Omental fat pad (tissue), 4 donors: Measurements from ENCODE around the gene MSANTD1. TPM values are rescaled to one million over a fixed set of nuclear protein-coding genes. Genes with fewer than 3 reads are reported as not detected.

Experiments
- ATAC-seq: fragments of 150-250 bp; one replicate; pipeline ENCODE4 v1.9.1; 2016; ENCODE audit warnings: mild to moderate bottlenecking, moderate library complexity; ENCODE audit not compliant: low FRiP score
- DNase-seq: peaks from one replicate; pipeline ENCODE4 v3.0.0-alpha.2; 2019; ENCODE audit warnings: low spot score
- total RNA-seq, 4 donors: library from RNA; depleted of rRNA; stranded (reverse); fragments of >200 nt; gene quantifications; one replicate each; pipeline ENCODE4 v1.1.0, GENCODE V29; 2016
- TF ChIP-seq, protein P1 (sequence below), 3 donors: fragments of 450-650 bp; IDR thresholded peaks; one replicate each; pipeline ENCODE4 v1.5.1; 2016 to 2017; ENCODE audit warnings: antibody characterized with exemption in 3 of 3, mild to moderate bottlenecking in 3 of 3, moderate library complexity in 2 of 3

The MSANTD1 gene
- total RNA-seq, 4 donors from 2014 or later, result 0.31 to 1.1 (median 0.86) TPM

DNA sequence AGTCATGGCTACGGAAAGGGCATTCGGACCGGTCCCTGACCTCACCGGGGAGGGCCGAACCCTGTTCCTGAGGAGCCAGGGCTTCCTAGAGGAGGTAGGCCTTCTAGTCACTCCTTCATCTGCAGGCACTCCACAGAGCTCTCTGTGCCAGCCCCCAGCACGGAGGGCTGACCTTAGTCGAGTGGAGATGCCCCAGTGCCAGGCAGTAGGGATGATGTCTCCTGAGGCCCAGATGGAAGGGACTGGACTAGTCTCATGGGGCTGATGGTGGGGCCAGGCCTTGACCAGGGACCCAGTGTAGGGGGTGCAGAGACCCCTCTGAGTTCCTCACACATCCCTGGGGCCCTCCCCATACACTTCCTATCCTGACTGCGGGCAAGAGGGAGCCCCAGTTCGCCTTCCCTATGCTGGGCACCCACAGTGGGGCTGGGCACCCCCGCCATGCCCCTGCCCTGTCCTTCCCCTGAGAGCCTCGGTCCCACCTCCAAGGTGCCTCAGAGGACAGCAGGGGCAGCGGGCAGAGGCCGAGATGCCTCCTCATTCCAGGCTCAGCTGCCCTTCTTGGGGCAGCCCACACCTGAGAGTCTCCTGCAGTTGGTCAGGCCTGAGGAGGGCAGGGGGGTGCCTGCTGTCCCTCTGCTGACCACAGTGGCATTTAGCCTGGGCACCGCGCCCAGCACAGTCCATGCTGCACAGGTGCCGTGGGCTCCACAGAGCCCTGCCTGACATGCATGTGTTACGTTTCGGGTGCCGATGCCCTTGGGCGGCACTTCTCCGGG, 1.4 kb upstream of the MSANTD1 start:
- no peak for ATAC-seq
- TF ChIP-seq, protein P1, sequence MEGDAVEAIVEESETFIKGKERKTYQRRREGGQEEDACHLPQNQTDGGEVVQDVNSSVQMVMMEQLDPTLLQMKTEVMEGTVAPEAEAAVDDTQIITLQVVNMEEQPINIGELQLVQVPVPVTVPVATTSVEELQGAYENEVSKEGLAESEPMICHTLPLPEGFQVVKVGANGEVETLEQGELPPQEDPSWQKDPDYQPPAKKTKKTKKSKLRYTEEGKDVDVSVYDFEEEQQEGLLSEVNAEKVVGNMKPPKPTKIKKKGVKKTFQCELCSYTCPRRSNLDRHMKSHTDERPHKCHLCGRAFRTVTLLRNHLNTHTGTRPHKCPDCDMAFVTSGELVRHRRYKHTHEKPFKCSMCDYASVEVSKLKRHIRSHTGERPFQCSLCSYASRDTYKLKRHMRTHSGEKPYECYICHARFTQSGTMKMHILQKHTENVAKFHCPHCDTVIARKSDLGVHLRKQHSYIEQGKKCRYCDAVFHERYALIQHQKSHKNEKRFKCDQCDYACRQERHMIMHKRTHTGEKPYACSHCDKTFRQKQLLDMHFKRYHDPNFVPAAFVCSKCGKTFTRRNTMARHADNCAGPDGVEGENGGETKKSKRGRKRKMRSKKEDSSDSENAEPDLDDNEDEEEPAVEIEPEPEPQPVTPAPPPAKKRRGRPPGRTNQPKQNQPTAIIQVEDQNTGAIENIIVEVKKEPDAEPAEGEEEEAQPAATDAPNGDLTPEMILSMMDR (IDR thresholded peaks at IDR 0.05), result no peak
- DNase-seq, result no peak

DNA sequence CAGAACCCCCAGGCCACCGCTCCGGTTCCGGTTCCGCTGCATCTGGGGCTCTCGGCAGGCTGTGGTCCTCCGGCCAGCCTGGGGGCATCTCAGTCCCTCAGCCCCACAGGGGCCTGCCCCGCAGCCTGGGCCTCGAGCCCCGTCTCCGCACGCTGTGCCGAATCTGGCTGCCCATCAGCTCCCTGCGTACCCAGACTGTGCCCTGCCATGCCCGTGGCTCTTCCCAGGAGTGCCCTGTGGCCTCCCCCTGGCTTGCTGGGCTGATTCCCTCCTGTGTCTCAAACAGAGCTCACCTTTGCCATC, 830 bp upstream of the MSANTD1 start:
- TF ChIP-seq, protein P1 (IDR thresholded peaks at IDR 0.05), result no peak
- no peak for DNase-seq
- ATAC-seq, result no peak

DNA sequence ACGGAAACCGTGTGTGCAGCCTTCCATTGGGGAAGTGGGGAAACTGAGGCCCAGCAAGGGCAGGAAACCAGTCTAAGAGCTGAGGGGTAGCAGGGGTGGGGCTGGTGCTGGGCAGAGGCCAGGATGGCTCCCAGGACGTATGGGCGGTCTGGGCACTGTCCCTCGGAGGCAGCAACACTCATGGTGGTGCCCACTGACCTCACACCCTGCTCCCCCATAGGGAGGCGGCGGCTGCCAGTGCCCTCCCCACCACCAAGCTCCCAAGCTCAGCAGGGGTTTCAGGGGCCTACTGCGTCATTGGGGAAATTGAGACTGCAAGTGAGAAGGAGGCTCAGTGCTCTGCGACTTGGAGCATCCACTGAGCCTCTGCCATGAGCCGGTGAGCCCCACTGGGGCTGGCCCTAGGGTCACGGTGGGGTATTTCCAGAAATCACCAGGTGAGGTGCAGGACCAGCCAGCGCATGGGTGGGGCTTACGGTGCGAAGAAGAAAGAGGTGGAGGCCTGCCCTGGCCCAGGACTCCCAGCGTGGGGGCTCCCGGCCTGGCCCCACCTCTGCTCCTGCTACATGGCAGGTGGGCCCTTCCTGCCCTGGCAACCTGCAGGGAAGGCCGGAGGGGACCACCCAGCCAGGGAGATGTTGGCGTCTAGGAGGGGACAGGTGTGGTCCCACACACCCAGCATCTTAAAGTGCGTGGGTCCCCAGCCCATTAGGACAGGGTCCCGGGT, 915 bp downstream of the MSANTD1 start:
- ATAC-seq (no peak), DNase-seq (no peak)
- TF ChIP-seq, protein P1 (IDR thresholded peaks at IDR 0.05), result no peak

DNA sequence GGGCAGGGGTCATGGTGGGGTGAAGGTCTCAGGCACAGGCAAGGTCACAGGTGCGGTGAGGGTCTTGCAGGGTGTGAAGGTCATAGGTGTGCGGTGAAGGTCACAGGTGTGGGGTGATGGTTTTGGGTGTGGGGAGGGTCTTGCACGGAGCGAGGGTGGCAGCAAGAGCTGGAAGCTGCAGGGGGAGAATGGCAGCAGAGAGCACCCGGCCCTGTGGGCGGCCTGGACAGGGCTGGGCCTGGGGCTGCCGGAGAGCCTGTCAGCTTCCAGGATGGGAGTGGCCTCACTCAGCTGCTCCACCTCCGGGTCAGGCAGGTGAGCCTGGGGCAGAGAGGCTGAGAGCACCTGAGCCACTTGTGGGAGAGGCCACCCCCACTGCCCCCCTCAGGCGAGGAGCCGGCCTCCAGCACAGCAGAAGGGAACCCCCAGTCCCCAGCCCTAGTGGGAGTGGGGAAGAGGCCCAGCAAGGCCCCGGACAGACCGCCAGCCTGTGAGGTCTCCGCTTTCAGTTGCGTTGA, 1.5 kb downstream of the MSANTD1 start:
- TF ChIP-seq, protein P1 (IDR thresholded peaks at IDR 0.05), result no peak
- DNase-seq (no peak), ATAC-seq (no peak)

DNA sequence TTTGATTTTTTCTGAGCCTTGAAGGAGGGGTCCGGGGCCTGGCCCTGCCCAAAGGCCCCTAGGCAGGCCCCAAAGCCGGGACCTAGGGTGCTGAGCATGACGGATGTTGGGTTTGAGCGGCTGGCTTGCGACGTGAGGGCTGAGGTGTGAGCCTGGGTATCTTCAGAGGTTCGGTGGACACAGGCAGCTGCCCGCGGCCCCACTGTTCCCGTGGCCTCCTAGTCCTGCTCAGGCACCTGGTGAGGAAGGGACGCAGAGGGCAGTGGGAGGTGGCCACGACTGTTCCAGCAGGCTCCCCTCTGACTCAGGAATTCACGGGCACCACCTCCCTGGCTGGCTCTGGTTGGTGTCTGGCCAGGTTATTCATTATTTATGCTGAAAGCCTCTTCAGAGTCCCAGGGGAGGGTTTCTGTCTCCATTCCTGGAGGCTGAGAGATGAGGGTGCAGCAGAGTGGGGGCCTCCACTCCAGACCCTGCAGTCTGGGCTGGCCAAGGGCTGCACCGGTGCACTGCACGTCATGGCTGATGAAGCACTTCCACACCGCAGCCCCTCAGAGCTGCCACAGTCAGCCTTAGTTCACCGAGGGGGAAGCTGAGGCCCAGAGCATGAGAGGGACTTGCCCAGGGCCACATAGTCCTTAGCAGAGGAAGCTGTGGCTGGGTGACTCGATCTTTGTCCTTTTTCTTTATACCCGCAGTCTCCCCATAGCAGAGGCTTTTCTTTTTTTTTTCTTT, 2.2 kb downstream of the MSANTD1 start:
- DNase-seq (no peak), ATAC-seq (no peak)
- TF ChIP-seq, protein P1 (IDR thresholded peaks at IDR 0.05), result no peak

DNA sequence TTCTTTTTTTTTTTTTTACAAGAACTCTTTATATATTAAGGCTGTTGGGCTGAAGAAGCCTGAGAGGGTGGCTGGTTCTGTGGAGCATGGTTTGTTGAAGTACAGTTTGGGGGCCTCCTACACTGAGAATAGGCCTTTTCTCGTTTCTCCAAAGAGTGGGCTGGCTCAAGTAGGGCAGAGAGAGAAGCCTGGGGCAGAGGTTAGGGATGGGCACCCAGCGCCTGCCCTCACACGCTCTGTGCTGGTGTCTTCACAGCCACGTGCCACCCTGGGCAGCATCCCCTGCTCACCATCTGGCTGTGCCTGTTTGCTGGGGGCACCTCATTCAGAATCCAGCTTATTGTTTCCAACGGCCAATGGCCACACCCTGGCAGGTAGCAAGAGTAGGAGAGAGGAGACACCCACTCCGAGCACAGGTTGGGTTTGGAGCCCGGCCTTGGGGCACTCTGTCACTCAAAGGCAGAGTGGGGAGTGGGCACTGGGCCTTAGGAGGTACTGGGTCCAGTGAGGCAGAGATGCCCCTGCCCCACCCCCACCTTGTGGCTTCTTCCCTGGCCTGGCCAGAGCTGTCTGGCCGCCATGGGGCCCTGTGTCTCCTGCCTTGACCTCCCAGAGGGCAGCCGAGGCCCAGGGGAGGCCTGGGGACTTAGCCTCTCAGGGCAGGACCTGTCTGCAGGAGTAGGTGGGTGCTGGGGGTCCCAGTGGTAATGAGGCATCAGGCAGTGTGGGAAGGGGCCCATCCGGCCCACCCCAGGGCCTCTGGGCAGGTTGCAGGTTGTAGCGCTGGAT, 2.9 kb downstream of the MSANTD1 start:
- no peak for DNase-seq
- TF ChIP-seq, protein P1 (IDR thresholded peaks at IDR 0.05), result no peak
- no peak for ATAC-seq
